ENCODE data around the gene WFDC10A. TPM values are rescaled to one million over a fixed set of nuclear protein-coding genes. Genes with fewer than 3 reads are reported as not detected.
"Not testable (repeated sequence)": the region's sequence is repeated elsewhere in the genome, so short reads cannot be mapped to it uniquely, and the experiment has no call there.

WFDC10A gene
- not detected for polyA plus RNA-seq (2013, experiment 1 of 2; ENCODE audit: insufficient read length)
- not detected for polyA plus RNA-seq (2013, experiment 2 of 2; ENCODE audit: insufficient read length)

DNA sequence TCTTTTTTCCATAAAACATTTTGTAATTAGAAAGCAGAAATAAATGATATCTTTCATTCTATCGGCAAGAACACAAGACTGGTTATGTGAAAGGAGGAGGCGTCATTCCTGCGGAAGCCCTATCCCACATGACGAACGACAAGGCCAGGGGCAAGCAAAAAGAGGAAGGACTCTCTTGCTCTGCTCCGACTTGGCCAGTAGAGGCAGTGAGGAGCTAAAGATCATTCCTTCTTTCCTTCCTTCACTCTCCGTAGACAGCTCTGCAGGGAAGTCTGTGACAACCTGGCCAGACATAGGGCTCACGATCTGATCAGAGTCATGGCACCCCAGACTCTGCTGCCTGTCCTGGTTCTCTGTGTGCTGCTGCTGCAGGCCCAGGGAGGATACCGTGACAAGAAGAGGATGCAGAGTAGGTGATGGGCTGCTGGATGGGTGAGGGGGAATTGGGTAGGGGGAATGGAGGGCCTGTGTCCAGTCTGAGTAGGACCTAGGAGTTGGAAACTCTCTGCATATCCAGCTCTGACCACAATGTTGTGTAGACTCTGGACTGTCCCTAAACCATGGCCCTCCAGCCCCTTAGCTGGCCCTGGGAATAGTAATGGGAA lies at the start of gene WFDC10A:
Gene WFDC10A, plus strand, starts transcription at position 244 of the 605 bp plus-strand sequence. Its CDS starts 75 bp downstream, at position 319.
- peak; percentile 50 for DNase-seq

GRCh38 chr20:45581702-45582101 lies 47.8 kb upstream of the WFDC10A start:
- DNase-seq = no peak

GRCh38 chr20:45583502-45583901 lies 46.0 kb upstream of the WFDC10A start:
- DNase-seq = no peak

DNA sequence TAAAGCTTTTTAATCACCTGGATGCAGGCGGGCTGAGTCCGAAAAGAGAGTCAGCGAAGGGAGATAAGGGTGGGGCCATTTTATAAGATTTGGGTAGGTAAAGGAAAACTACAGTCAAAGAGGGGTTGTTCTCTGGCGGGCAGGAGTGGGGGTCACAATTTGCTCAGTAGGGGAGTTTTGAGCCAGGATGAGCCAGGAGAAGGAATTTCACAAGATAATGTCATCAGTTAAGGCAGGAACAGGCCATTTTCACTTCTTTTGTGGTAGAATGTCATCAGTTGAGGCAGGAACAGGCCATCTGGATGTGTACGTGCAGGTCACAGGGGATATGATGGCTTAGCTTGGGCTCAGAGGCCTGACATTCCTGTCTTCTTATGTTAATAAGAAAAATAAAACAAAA lies 45.2 kb upstream of the WFDC10A start:
- not testable (repeated sequence) for DNase-seq

DNA sequence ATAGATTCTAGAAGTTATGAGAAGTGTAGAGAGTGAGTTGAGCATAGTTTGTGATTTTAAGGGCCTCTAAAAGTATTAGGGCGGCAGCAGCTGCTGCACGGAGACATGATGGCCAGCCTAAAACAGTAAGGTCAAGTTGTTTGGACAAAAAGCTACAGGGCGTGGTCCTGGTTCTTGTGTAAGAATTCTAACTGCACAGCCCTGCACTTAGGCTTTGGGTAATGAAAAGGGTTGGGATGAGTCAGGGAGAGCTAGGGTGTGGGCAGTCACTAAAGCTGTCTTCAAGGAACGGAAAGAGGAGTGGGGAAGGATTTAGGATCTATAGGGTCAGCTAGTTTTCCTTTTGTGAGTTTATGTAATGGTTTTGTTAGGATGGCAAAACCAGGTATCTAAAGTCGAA lies 43.6 kb upstream of the WFDC10A start:
- DNase-seq = not testable (repeated sequence)

GRCh38 chr20:45588800-45589199 lies 40.7 kb upstream of the WFDC10A start:
- DNase-seq = no peak

GRCh38 chr20:45589725-45590124 lies 39.8 kb upstream of the WFDC10A start:
- DNase-seq = no peak

- peak; percentile 40 for DNase-seq
Measured at GRCh38 chr20:45592574-45593189, 36.9 kb upstream of the WFDC10A start.

DNA sequence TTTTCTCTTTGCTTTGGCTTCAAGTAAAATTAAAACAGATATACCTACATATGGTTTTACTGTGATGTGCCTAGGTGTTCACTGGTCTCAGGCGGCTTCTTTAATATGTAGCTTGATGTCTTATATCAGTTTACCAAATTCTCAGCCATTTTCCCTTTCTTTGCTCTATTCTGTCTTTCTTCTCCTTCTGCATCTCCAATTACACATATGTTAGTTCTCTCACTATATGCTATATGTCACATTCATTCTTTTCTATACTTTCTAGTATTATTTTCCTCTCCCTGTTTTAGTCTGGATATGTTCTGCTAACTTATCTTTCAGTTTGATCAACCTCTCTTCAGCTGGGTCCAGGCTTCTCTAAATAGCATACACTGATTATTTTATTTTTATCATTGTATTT lies 36.0 kb upstream of the WFDC10A start:
- DNase-seq = no peak

- DNase-seq = no peak
Measured at GRCh38 chr20:45595235-45595634, 34.3 kb upstream of the WFDC10A start.

DNA sequence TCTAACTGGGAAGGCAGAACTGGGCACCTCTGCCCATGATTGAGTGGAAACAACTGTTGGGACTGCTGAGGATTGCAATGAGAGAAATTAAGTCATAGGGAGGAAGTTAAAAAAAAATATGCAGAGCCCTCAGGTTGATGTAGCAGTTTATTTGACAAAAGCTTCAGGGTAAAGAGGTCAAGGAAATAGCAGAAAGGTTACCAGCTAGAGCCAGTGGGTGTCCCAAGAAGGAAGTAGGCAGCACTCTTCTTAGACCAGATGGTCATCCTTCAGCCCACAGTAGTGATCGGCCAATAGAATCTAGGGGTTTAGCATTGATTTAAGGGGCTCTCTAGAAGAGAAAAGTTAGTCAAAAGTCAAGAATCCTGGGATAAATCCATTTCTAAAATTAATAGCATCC lies 21.7 kb upstream of the WFDC10A start:
- DNase-seq = no peak

DNA sequence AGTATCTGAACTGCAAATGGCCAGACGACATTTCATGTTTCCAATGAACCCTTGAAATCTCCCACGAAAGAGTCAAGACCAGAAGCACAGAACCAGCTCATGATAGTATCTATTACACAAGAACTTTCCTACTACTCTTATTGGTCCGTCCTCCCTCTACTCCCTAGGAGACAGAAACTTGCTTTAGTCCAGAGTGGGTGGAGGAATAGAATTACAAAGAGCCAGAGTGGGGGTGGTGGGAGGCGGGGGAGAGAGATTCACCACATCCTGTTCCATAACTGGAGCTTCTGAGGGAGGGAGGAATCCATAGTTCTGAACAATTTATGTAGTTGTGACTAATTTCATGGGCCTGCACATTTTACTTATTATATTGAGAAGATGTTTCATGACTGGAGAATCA lies 18.5 kb upstream of the WFDC10A start:
- DNase-seq = peak; percentile 90

GRCh38 chr20:45612314-45612713 lies 17.2 kb upstream of the WFDC10A start:
- no peak for DNase-seq

GRCh38 chr20:45617591-45617990 lies 11.9 kb upstream of the WFDC10A start:
- DNase-seq = no peak

DNA sequence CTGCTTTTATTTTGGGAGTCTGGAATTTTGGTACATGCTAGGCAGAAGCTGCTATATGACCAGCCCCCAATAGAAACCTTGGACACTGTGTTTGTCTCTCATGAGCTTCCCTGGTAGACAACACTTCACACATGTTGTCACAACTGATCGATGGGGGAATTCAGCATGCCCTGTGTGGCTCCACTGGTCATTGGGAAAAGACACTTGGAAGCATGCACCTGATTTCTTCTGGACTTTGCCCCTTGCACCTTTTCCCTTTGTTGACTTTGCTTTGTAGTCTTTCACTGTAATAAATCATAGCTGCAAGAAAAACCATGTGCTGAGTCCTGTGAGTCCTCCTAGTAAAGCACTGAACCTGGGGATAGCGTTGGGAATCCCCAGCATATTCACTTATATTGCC lies 7.9 kb upstream of the WFDC10A start:
- no peak for DNase-seq

GRCh38 chr20:45626540-45626939 lies 3.0 kb upstream of the WFDC10A start:
- no peak for DNase-seq

GRCh38 chr20:45630371-45630770 lies 832 bp downstream of the WFDC10A start:
- peak; percentile 23 for DNase-seq

DNA sequence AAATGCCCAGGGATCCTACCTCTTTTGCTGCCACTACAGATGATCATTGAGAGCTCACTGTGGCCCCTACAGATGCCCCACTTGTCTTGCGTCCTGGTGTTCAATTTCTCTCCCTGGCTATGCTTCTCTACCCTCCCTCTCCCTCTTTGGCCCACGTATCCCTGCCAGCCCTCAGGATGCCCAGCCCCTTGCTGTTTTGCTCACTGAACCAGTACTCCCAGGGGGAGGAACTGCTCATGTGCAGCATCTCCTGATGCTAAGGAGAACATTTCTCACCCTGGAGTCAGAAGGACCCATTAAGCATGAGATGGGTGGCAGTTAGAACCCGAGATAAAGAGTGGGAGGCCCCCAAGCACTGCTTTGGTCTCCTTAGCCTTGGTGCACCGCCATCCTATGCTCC lies 1.6 kb downstream of the WFDC10A start, which contains the start of gene WFDC9:
Gene WFDC9, minus strand, starts transcription at position 101 of the 400 bp plus-strand sequence. CDS start 21,103 bp downstream, outside the sequence.
- no peak for DNase-seq

DNA sequence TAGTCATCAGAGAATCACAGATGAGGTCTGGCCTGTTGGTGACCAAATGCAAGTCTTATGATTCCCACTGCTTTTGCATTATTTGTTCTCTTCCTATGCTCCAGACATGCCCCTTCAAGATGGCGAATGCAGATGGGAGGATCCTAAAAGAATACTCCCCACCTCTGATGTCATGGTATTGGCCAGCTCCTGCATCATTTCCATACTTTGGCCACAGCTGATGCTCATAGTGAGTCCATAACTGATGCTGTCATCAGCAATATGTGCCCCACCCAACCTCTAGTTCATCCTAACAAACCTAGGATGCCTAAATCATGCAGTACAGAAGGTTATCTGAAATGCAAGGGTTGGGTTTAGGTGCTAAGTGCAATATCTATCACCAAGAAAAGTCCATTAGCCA lies 7.0 kb downstream of the WFDC10A start:
- no peak for DNase-seq

- no peak for DNase-seq
Measured at GRCh38 chr20:45639687-45640086, 10.1 kb downstream of the WFDC10A start.

DNA sequence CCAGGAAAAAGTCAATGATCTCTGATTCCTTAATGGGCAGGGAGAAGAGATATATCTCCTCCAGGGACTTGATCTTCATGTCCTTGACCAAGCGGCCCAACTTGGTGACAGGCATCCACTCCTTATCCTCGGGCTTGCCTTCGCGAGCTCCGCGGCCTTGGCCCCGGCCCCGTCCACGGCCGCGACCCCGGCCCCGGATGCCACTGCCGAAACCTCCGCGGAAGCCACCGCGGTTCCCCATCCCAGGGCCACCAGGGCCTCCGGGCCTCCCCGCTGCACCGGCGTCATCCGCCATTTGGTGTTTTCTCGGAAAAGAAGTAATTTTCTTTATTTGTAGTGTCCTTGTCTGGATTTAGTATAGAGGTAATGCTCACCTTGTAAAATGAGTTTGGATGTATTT lies 11.5 kb downstream of the WFDC10A start:
- not testable (repeated sequence) for DNase-seq

DNA sequence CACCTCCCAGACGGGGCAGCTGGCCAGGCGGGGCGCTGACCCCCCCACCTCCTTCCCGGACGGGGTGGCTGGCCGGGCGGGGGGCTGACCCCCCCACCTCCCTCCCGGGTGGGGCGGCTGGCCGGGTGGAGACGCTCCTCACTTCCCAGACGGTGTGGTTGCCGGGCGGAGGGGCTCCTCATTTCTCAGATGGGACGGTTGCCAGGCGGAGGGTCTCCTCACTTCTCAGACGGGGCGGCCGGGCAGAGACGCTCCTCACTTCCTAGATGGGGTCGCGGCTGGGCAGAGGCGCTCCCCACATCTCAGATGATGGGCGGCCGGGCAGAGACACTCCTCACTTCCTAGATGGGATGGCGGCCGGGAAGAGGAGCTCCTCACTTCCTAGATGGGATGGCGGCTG lies 16.3 kb downstream of the WFDC10A start:
- not testable (repeated sequence) for DNase-seq

- no peak for DNase-seq
Measured at GRCh38 chr20:45646875-45647274, 17.3 kb downstream of the WFDC10A start.

- no peak for DNase-seq
Measured at GRCh38 chr20:45647441-45648050, 18.0 kb downstream of the WFDC10A start.
